AG04450 (cell line): ENCODE measurements around the gene CIAPIN1. TPM values are rescaled to one million over a fixed set of nuclear protein-coding genes. Genes with fewer than 3 reads are reported as not detected.

Source experiments
- CTCF ChIA-PET: fragments of 300-600, 350-600 bp; formaldehyde crosslinking; extraction: SDS; loops from one replicate; lab custom pipeline; 2022; ENCODE audit warnings: antibody characterized with exemption, inconsistent platforms; lab: Charles Lee
- POLR2A ChIA-PET: fragments of 350-600 bp; formaldehyde crosslinking; extraction: SDS; loops from one replicate; lab custom pipeline; 2021; ENCODE audit warnings: antibody characterized with exemption, inconsistent platforms; lab: Yijun Ruan, JAX
- DNase-seq: peaks from one replicate; pipeline ENCODE4 v3.0.0-alpha.2; 2011; ENCODE audit warnings: low read depth, low spot score
- H3K27ac ChIP-seq: one replicate; pipeline ENCODE4 v1.5.1; 2012; ENCODE audit warnings: low read depth, low read length, control low read depth
- H3K27me3 ChIP-seq: one replicate; pipeline ENCODE4 v1.6.0; 2012; ENCODE audit warnings: low read length; ENCODE audit not compliant: control insufficient read depth, insufficient read depth
- H3K4me3 ChIP-seq: 2 replicates; pipeline ENCODE4 v1.5.1; 2011; ENCODE audit warnings: mild to moderate bottlenecking, low read depth, low read length, control low read depth
- H3K9me3 ChIP-seq: 2 replicates; pipeline ENCODE4 v1.5.1; 2012; ENCODE audit warnings: low read length; ENCODE audit not compliant: control insufficient read depth, insufficient read depth
- polyA plus RNA-seq: library from polyadenylated mRNA; depleted of rRNA; stranded (reverse); fragments of >200 nt; gene quantifications from 2 replicates; pipeline ENCODE4 v1.2.3, GENCODE V29; 2011
- TF ChIP-seq, protein P1 (sequence below): IDR thresholded peaks from 2 replicates; pipeline ENCODE4 v1.5.1; 2011; ENCODE audit warnings: low read depth, low read length, control low read depth, inconsistent platforms

Gene CIAPIN1
- polyA plus RNA-seq, 1 experiment = 48.6 TPM

- Histone ChIP-seq H3K4me3 (no peak overlapping the region), H3K27ac (no peak overlapping the region), H3K27me3 (no peaks in the 10 kb centered on the region), H3K9me3 (no peaks in the 10 kb centered on the region)
- TF ChIP-seq, protein P1, sequence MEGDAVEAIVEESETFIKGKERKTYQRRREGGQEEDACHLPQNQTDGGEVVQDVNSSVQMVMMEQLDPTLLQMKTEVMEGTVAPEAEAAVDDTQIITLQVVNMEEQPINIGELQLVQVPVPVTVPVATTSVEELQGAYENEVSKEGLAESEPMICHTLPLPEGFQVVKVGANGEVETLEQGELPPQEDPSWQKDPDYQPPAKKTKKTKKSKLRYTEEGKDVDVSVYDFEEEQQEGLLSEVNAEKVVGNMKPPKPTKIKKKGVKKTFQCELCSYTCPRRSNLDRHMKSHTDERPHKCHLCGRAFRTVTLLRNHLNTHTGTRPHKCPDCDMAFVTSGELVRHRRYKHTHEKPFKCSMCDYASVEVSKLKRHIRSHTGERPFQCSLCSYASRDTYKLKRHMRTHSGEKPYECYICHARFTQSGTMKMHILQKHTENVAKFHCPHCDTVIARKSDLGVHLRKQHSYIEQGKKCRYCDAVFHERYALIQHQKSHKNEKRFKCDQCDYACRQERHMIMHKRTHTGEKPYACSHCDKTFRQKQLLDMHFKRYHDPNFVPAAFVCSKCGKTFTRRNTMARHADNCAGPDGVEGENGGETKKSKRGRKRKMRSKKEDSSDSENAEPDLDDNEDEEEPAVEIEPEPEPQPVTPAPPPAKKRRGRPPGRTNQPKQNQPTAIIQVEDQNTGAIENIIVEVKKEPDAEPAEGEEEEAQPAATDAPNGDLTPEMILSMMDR = no peak
- CTCF ChIA-PET = interaction anchor here (3.8 kb wide), 1 partner anchor 11 kb away, joined by 13 read pairs; the partner anchor contains the start of gene POLR2C
- DNase-seq = no peak
- POLR2A ChIA-PET = no interaction called here
Measured at GRCh38 chr16:57472665-57473060, 25.5 kb upstream of the CIAPIN1 start.

- TF ChIP-seq, protein P1 = no peak
- DNase-seq = no peak
- no peaks in the 10 kb centered on the region for H3K27me3 ChIP-seq
- ChIA-PET POLR2A (no interaction called here), CTCF (interaction anchor here (3.8 kb wide), 1 partner anchor 10 kb away, joined by 13 read pairs; the partner anchor contains the start of gene POLR2C)
- no peak overlapping the region for H3K4me3 ChIP-seq
- H3K9me3 ChIP-seq = no peaks in the 10 kb centered on the region
- no peak overlapping the region for H3K27ac ChIP-seq
Measured at GRCh38 chr16:57471852-57472664, 24.9 kb upstream of the CIAPIN1 start.

- Histone ChIP-seq H3K4me3 (no peak overlapping the region), H3K9me3 (no peaks in the 10 kb centered on the region), H3K27ac (no peak overlapping the region), H3K27me3 (no peaks in the 10 kb centered on the region)
- TF ChIP-seq, protein P1 = no peak
- CTCF ChIA-PET = interaction anchor here (3.8 kb wide), 1 partner anchor 9 kb away, joined by 13 read pairs; the partner anchor contains the start of gene POLR2C
- POLR2A ChIA-PET = interaction anchor here (0.8 kb wide), 1 partner anchor 9 kb away, joined by 3 read pairs; the partner anchor contains the start of gene POLR2C
- DNase-seq = no peak
Measured at GRCh38 chr16:57471209-57471608, 24.0 kb upstream of the CIAPIN1 start.

DNA sequence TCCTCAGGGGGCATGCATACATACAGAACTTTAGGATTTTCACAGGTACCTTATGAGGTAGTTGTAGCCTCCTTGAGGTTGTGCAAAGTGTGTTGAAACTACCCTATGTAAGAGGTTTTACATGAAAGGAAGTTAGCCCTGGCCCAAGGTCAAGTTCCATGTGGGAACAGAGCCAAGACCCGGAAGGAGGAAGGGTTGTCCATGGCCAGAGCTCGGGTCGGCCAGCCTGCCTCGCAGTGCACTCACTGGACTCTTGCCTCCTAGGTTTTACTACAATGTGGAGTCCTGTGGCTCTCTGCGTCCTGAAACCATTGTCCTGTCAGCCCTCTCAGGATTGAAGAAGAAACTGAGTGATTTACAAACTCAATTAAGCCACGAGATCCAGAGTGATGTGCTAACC lies 23.5 kb upstream of the CIAPIN1 start:
- TF ChIP-seq, protein P1 = no peak
- no peaks in the 10 kb centered on the region for H3K9me3 ChIP-seq
- ChIA-PET CTCF (interaction anchor here (3.8 kb wide), 1 partner anchor 9 kb away, joined by 13 read pairs; the partner anchor contains the start of gene POLR2C), POLR2A (interaction anchor here (0.8 kb wide), 1 partner anchor 8 kb away, joined by 3 read pairs; the partner anchor contains the start of gene POLR2C)
- no peak overlapping the region for H3K4me3 ChIP-seq
- H3K27ac ChIP-seq = no peak overlapping the region
- no peaks in the 10 kb centered on the region for H3K27me3 ChIP-seq
- DNase-seq = no peak
